Renal pelvis (tissue), 12 donors: ENCODE measurements around the gene CSNK1G2. TPM values are rescaled to one million over a fixed set of nuclear protein-coding genes. Genes with fewer than 3 reads are reported as not detected.

ENCODE experiments used
- DNase-seq: peaks from one replicate; pipeline ENCODE4 v3.0.0-alpha.2; 2013
- long read RNA-seq, 16 experiments: transcript quantifications; one replicate each; lab custom pipeline, GENCODE V29; 2026
- polyA plus RNA-seq, 3 donors: library from polyadenylated mRNA; unstranded; fragments of 120-200 nt; gene quantifications; one replicate each; pipeline ENCODE4 v1.2.1, GENCODE V29; 2013; ENCODE audit not compliant: insufficient read length in 3 of 3

The CSNK1G2 gene
- 10 to 100 TPM; 55.7 to 72.6 (median 70.7) TPM for polyA plus RNA-seq
- long read RNA-seq, donor 1, transcript CSNK1G2-201 (12 exons, 2,918 nt): major isoform, 5 of 14 reads
- long read RNA-seq, donor 1, partial matches to known transcripts: 9 of 14 reads
- long read RNA-seq, donor 1, other reads (novel, unspliced or antisense): 0 of 14 reads
- long read RNA-seq, donor 2, transcript CSNK1G2-201 (12 exons, 2,918 nt): major isoform, 26 of 27 reads
- long read RNA-seq, donor 2, partial matches to known transcripts: 0 of 27 reads
- long read RNA-seq, donor 2, other reads (novel, unspliced or antisense): 0 of 27 reads
- long read RNA-seq, donor 3, transcript CSNK1G2-201 (12 exons, 2,918 nt): major isoform, 11 of 69 reads
- long read RNA-seq, donor 3, partial matches to known transcripts: 35 of 69 reads
- long read RNA-seq, donor 3, other reads (novel, unspliced or antisense): 23 of 69 reads
- long read RNA-seq, donor 4, transcript CSNK1G2-201 (12 exons, 2,918 nt): major isoform, 10 of 33 reads
- long read RNA-seq, donor 4, partial matches to known transcripts: 23 of 33 reads
- long read RNA-seq, donor 4, other reads (novel, unspliced or antisense): 0 of 33 reads
- long read RNA-seq, donor 5, partial matches to known transcripts: 0 of 2 reads
- long read RNA-seq, donor 5, other reads (novel, unspliced or antisense): 0 of 2 reads
- long read RNA-seq, donor 6, transcript CSNK1G2-201 (12 exons, 2,918 nt): major isoform, 20 of 31 reads
- long read RNA-seq, donor 6, partial matches to known transcripts: 10 of 31 reads
- long read RNA-seq, donor 6, other reads (novel, unspliced or antisense): 0 of 31 reads
- long read RNA-seq, donor 7, transcript CSNK1G2-201 (12 exons, 2,918 nt): major isoform, 12 of 24 reads
- long read RNA-seq, donor 7, partial matches to known transcripts: 11 of 24 reads
- long read RNA-seq, donor 7, other reads (novel, unspliced or antisense): 0 of 24 reads
- long read RNA-seq, donor 8, transcript CSNK1G2-201 (12 exons, 2,918 nt): major isoform, 9 of 9 reads
- long read RNA-seq, donor 8, partial matches to known transcripts: 0 of 9 reads
- long read RNA-seq, donor 8, other reads (novel, unspliced or antisense): 0 of 9 reads
- long read RNA-seq, donor 9, transcript CSNK1G2-201 (12 exons, 2,918 nt): major isoform, 9 of 38 reads
- long read RNA-seq, donor 9, partial matches to known transcripts: 28 of 38 reads
- long read RNA-seq, donor 9, other reads (novel, unspliced or antisense): 0 of 38 reads
- long read RNA-seq, donor 10, transcript CSNK1G2-201 (12 exons, 2,918 nt): major isoform, 8 of 9 reads
- long read RNA-seq, donor 10, partial matches to known transcripts: 0 of 9 reads
- long read RNA-seq, donor 10, other reads (novel, unspliced or antisense): 0 of 9 reads
- long read RNA-seq, donor 11, transcript CSNK1G2-201 (12 exons, 2,918 nt): major isoform, 6 of 18 reads
- long read RNA-seq, donor 11, partial matches to known transcripts: 12 of 18 reads
- long read RNA-seq, donor 11, other reads (novel, unspliced or antisense): 0 of 18 reads
- long read RNA-seq, donor 12, transcript CSNK1G2-201 (12 exons, 2,918 nt): major isoform, 20 of 25 reads
- long read RNA-seq, donor 12, partial matches to known transcripts: 5 of 25 reads
- long read RNA-seq, donor 12, other reads (novel, unspliced or antisense): 0 of 25 reads
- long read RNA-seq, donor 13, transcript CSNK1G2-201 (12 exons, 2,918 nt): major isoform, 7 of 13 reads
- long read RNA-seq, donor 13, partial matches to known transcripts: 5 of 13 reads
- long read RNA-seq, donor 13, other reads (novel, unspliced or antisense): 0 of 13 reads
- long read RNA-seq, donor 14: 0 reads
- long read RNA-seq, donor 15: 0 reads
- long read RNA-seq, donor 16, transcript CSNK1G2-201 (12 exons, 2,918 nt): major isoform, 10 of 10 reads
- long read RNA-seq, donor 16, partial matches to known transcripts: 0 of 10 reads
- long read RNA-seq, donor 16, other reads (novel, unspliced or antisense): 0 of 10 reads

- no peak for DNase-seq
Observed at GRCh38 chr19:1941146-1942077, at the start of gene CSNK1G2. TSS of gene CSNK1G2 (plus strand) at chr19:1941172. CDS start at chr19:1969773, 28,601 bp downstream.

GRCh38 chr19:1893791-1894190 lies 47.2 kb upstream of the CSNK1G2 start:
- DNase-seq: no peak

- no peak for DNase-seq
Observed at GRCh38 chr19:1896508-1896907, 44.5 kb upstream of the CSNK1G2 start.

GRCh38 chr19:1901940-1902404 lies 39.0 kb upstream of the CSNK1G2 start:
- DNase-seq: no peak

- no peak for DNase-seq
Observed at GRCh38 chr19:1902923-1903322, 38.0 kb upstream of the CSNK1G2 start.

GRCh38 chr19:1904860-1905109 lies 36.2 kb upstream of the CSNK1G2 start:
- DNase-seq: no peak

GRCh38 chr19:1905110-1905862 lies 35.7 kb upstream of the CSNK1G2 start, which contains the start of the genes ADAT3 and SCAMP4:
TSS of gene ADAT3 (plus strand) at chr19:1905399. CDS start at chr19:1912048, 6,649 bp downstream.
TSS of gene SCAMP4 (plus strand) at chr19:1905399. CDS start at chr19:1915020, 9,621 bp downstream.
- DNase-seq: peak; percentile 98

GRCh38 chr19:1905863-1906375 lies 35.1 kb upstream of the CSNK1G2 start:
- DNase-seq: no peak

GRCh38 chr19:1906985-1907562 lies 33.9 kb upstream of the CSNK1G2 start:
- no peak for DNase-seq

GRCh38 chr19:1907563-1908363 lies 33.2 kb upstream of the CSNK1G2 start:
- DNase-seq: no peak

- DNase-seq: no peak
Observed at GRCh38 chr19:1908364-1908678, 32.7 kb upstream of the CSNK1G2 start.

GRCh38 chr19:1909761-1910080 lies 31.3 kb upstream of the CSNK1G2 start:
- no peak for DNase-seq

- DNase-seq: no peak
Observed at GRCh38 chr19:1910177-1910576, 30.8 kb upstream of the CSNK1G2 start.

- no peak for DNase-seq
Observed at GRCh38 chr19:1911098-1911497, 29.9 kb upstream of the CSNK1G2 start.

GRCh38 chr19:1911995-1912394 lies 29.0 kb upstream of the CSNK1G2 start:
- DNase-seq: no peak

- DNase-seq: no peak
Observed at GRCh38 chr19:1912760-1913505, 28.0 kb upstream of the CSNK1G2 start.
